A673 (cell line): ENCODE data around the gene FOXP4. TPM values are rescaled to one million over a fixed set of nuclear protein-coding genes. Genes with fewer than 3 reads are reported as not detected.

Source experiments
- BruUV-seq: library from RNA; stranded (reverse); fragments of 400-500 nt; replicated peaks from 2 replicates; lab custom pipeline; 2021; lab: Mats Ljungman, UMichigan
- CTCF ChIA-PET: fragments of 300-600 bp; sonication (Branson Sonifier 250); formaldehyde crosslinking; loops from one replicate; lab custom pipeline; 2022; ENCODE audit warnings: antibody characterized with exemption; lab: Charles Lee
- POLR2A ChIA-PET: fragments of 300-600 bp; sonication (Branson Sonifier 250); formaldehyde crosslinking; loops from one replicate; lab custom pipeline; 2022; ENCODE audit warnings: antibody characterized with exemption; ENCODE audit not compliant: low non-redundant PET; lab: Charles Lee
- DNase-seq: peaks from one replicate; pipeline ENCODE4 v3.0.0-alpha.2; 2015; ENCODE audit warnings: low spot score
- H3K27ac ChIP-seq: fragments of 200-600 bp; sonication (generic); 2 replicates; pipeline ENCODE4 v1.5.1; 2016; ENCODE audit warnings: mixed run types, low read depth, mild to moderate bottlenecking, mixed read lengths, antibody characterized with exemption, low read length; ENCODE audit not compliant: poor library complexity, severe bottlenecking
- H3K27me3 ChIP-seq: fragments of 200-600 bp; sonication (generic); replicated peaks from 2 replicates; pipeline ENCODE4 v1.6.1; 2017; ENCODE audit warnings: mixed run types, low read depth, mild to moderate bottlenecking, mixed read lengths, antibody characterized with exemption, low read length; ENCODE audit not compliant: insufficient read depth, poor library complexity
- H3K36me3 ChIP-seq: fragments of 200-600 bp; sonication (generic); 2 replicates; pipeline ENCODE4 v1.6.1; 2016; ENCODE audit warnings: mixed run types, mild to moderate bottlenecking, mixed read lengths, antibody characterized with exemption, low read length; ENCODE audit not compliant: insufficient read depth, poor library complexity, severe bottlenecking
- H3K4me1 ChIP-seq: fragments of 200-600 bp; sonication (generic); 2 replicates; pipeline ENCODE4 v1.6.1; 2017; ENCODE audit warnings: mixed run types, mild to moderate bottlenecking, mixed read lengths, antibody characterized with exemption, low read length; ENCODE audit not compliant: insufficient read depth, poor library complexity, severe bottlenecking
- H3K4me3 ChIP-seq: fragments of 200-600 bp; sonication (generic); 2 replicates; pipeline ENCODE4 v1.5.1; 2016; ENCODE audit warnings: low read depth, mixed run types, mild to moderate bottlenecking, mixed read lengths, low read length; ENCODE audit not compliant: poor library complexity, severe bottlenecking
- H3K9me3 ChIP-seq: fragments of 200-600 bp; sonication (generic); 2 replicates; pipeline ENCODE4 v1.6.1; 2016; ENCODE audit warnings: mixed run types, low read depth, mild to moderate bottlenecking, mixed read lengths, antibody characterized with exemption, low read length; ENCODE audit not compliant: poor library complexity, severe bottlenecking
- CTCF ChIP-seq: fragments of 300-800, 200-600 bp; sonication (generic); conservative IDR thresholded peaks from 2 replicates; pipeline ENCODE4 v1.5.1; 2017; ENCODE audit warnings: low read depth, mild to moderate bottlenecking, antibody characterized with exemption, low read length, moderate library complexity, mixed read lengths
- EZH2 ChIP-seq: fragments of 200-600 bp; sonication (generic); IDR thresholded peaks from 2 replicates; pipeline ENCODE4 v1.6.1; 2017; ENCODE audit warnings: borderline replicate concordance, low read depth, mild to moderate bottlenecking, mixed read lengths, antibody characterized with exemption, low read length; ENCODE audit not compliant: poor library complexity, severe bottlenecking
- intact Hi-C: fragments of 100-400 bp; cut with micrococcal nuclease; formaldehyde crosslinking; loops from one replicate; pipeline ENCODE4 v1.10.0; 2022; ENCODE audit not compliant: unreplicated experiment
- total RNA-seq: library from RNA; stranded (reverse); gene quantifications from 2 replicates; pipeline ENCODE4 v1.2.3, GENCODE V29; 2021

Gene FOXP4
- total RNA-seq, 1 experiment from 2014 or later = 53.9 TPM

DNA sequence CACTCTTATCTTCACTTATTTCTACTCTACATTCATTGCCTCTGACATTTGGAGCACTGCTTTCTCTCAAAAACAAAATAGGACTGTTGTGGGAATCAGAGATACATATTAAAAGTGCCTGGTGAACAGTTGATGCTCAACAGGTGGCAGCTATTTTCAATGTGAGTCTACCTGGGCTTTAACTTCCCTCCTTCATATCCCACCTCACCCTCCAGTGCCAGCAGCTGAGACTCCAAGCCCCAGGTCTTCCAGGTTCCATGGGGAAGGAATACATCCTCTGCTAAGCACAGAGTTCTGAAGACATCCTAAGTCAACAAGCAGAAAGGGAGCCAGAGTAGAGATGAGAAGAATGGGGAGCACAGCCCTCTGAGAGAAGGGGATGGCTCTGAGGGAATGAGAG, 7.0 kb upstream of the FOXP4 start:
- intact Hi-C loops = no loop called here
- POLR2A ChIA-PET = no interaction called here
- Histone ChIP-seq H3K9me3 (no peaks in the 10 kb centered on the region), H3K4me3 (no peak overlapping the region), H3K27ac (no peak overlapping the region), H3K27me3 (no peaks in the 10 kb centered on the region), H3K4me1 (peaks cover 19% of the 10 kb centered on the region), H3K36me3 (no peaks in the 10 kb centered on the region)
- CTCF ChIA-PET = no interaction called here
- no peak for DNase-seq
- BruUV-seq = no TSS peak
- TF ChIP-seq CTCF = no peak
- TF ChIP-seq EZH2 = no peak

- ChIA-PET CTCF (no interaction called here), POLR2A (no interaction called here)
- no peaks in the 10 kb centered on the region for H3K9me3 ChIP-seq
- H3K36me3 ChIP-seq = no peaks in the 10 kb centered on the region
- TF ChIP-seq EZH2 = no peak
- TF ChIP-seq CTCF = no peak
- H3K27ac ChIP-seq = no peak overlapping the region
- H3K27me3 ChIP-seq = no peaks in the 10 kb centered on the region
- intact Hi-C loops = no loop called here
- no TSS peak for BruUV-seq
- no peak overlapping the region for H3K4me3 ChIP-seq
- DNase-seq = no peak
- peaks cover 27% of the 10 kb centered on the region for H3K4me1 ChIP-seq
Observed at GRCh38 chr6:41541364-41541763, 4.8 kb upstream of the FOXP4 start.

- POLR2A ChIA-PET = no interaction called here
- no peaks in the 10 kb centered on the region for H3K36me3 ChIP-seq
- intact Hi-C loops = no loop called here
- no peaks in the 10 kb centered on the region for H3K9me3 ChIP-seq
- H3K4me3 ChIP-seq = no peak overlapping the region
- TF ChIP-seq EZH2 = no peak
- TF ChIP-seq CTCF = no peak
- H3K27ac ChIP-seq = no peak overlapping the region
- CTCF ChIA-PET = no interaction called here
- no peaks in the 10 kb centered on the region for H3K27me3 ChIP-seq
- no peak for DNase-seq
- BruUV-seq = no TSS peak
- H3K4me1 ChIP-seq = peaks cover 18% of the 10 kb centered on the region
Observed at GRCh38 chr6:41543087-41543486, 3.1 kb upstream of the FOXP4 start.
